Esophagus (tissue), 2 donors: ENCODE measurements around the gene ARMH3. TPM values are rescaled to one million over a fixed set of nuclear protein-coding genes. Genes with fewer than 3 reads are reported as not detected.

Experiments used
- H3K27ac ChIP-seq, 2 donors: one replicate each; pipeline ENCODE4 v1.5.1; 2013; ENCODE audit warnings: low read depth in 2 of 2, mild to moderate bottlenecking in 2 of 2, inconsistent platforms in 1 of 2, low read length in 1 of 2, moderate library complexity in 1 of 2
- H3K27me3 ChIP-seq, 2 donors: one replicate each; pipeline ENCODE4 v1.6.1; 2013; ENCODE audit warnings: low read length in 2 of 2, control low read depth in 1 of 2, mild to moderate bottlenecking in 1 of 2; ENCODE audit not compliant: insufficient read depth in 2 of 2, control insufficient read depth in 1 of 2
- H3K36me3 ChIP-seq, 2 donors: one replicate each; pipeline ENCODE4 v1.6.1; 2013; ENCODE audit warnings: low read length in 1 of 2; ENCODE audit not compliant: control insufficient read depth in 2 of 2, insufficient read depth in 2 of 2
- H3K4me1 ChIP-seq, 2 donors: one replicate each; pipeline ENCODE4 v1.6.1; 2013; ENCODE audit warnings: low read length in 1 of 2; ENCODE audit not compliant: control insufficient read depth in 2 of 2, insufficient read depth in 2 of 2
- H3K4me3 ChIP-seq, 2 donors: one replicate each; pipeline ENCODE4 v1.5.1; 2013; ENCODE audit warnings: low read length in 2 of 2, mild to moderate bottlenecking in 2 of 2, low read depth in 1 of 2, moderate library complexity in 1 of 2
- H3K9me3 ChIP-seq, 2 donors: one replicate each; pipeline ENCODE4 v1.6.1; 2013; ENCODE audit warnings: mild to moderate bottlenecking in 2 of 2, low read depth in 1 of 2, low read length in 1 of 2, moderate library complexity in 1 of 2; ENCODE audit not compliant: control insufficient read depth in 2 of 2, insufficient read depth in 1 of 2
- WGBS, 2 donors: extraction: QIAGEN DNeasy Blood & Tissue Kit; methylation state at CpG; one replicate each; pipeline ENCODE4 v1.1.7; 2013; 5-methylcytosine and 5-hydroxymethylcytosine counted together
- polyA plus RNA-seq, 2 donors: library from polyadenylated mRNA; stranded (reverse); fragments of 200-250 nt; gene quantifications; one replicate each; pipeline ENCODE4 v1.2.3, GENCODE V29; 2013
- donor health status: healthy with polysubstance abuse.
- donor health status: Bipolar disorder and iron deficiency.

Gene ARMH3
- polyA plus RNA-seq, 2 donors = 13.1 to 16.3 TPM

- Histone ChIP-seq H3K4me3 (no peak overlapping the region), H3K4me1 (peaks cover 0 to 3% of the 10 kb centered on the region in 2 donors), H3K9me3 (no peaks in the 10 kb centered on the region), H3K27ac (no peak overlapping the region), H3K27me3 (no peaks in the 10 kb centered on the region), H3K36me3 (peaks cover 5 to 6% of the 10 kb centered on the region in 2 donors)
- WGBS, 2 donors = 91 to 92% methylated on average over 1 of the region's 1 CpG
Observed at GRCh38 chr10:101968940-101969321, 87.0 kb downstream of the ARMH3 start.

- H3K9me3 ChIP-seq = no peaks in the 10 kb centered on the region
- WGBS, 2 donors = 80 to 85% methylated on average over 2 of the region's 2 CpGs
- H3K36me3 ChIP-seq = peaks cover 5 to 6% of the 10 kb centered on the region in 2 donors
- H3K27ac ChIP-seq = no peak overlapping the region
- H3K27me3 ChIP-seq = no peaks in the 10 kb centered on the region
- H3K4me1 ChIP-seq = peaks cover 0 to 3% of the 10 kb centered on the region in 2 donors
- no peak overlapping the region for H3K4me3 ChIP-seq
Observed at GRCh38 chr10:101968286-101968939, 87.6 kb downstream of the ARMH3 start.

- H3K36me3 ChIP-seq = peaks cover 5 to 6% of the 10 kb centered on the region in 2 donors
- no peaks in the 10 kb centered on the region for H3K9me3 ChIP-seq
- 85 to 90% methylated on average over 3 of the region's 3 CpGs for whole genome bisulfite sequencing, 2 donors
- H3K27ac ChIP-seq = no peak overlapping the region
- H3K4me1 ChIP-seq = peaks cover 0 to 2% of the 10 kb centered on the region in 2 donors
- H3K27me3 ChIP-seq = no peaks in the 10 kb centered on the region
- no peak overlapping the region for H3K4me3 ChIP-seq
Observed at GRCh38 chr10:101967713-101968112, 88.3 kb downstream of the ARMH3 start.

GRCh38 chr10:101967119-101967518 lies 88.9 kb downstream of the ARMH3 start:
- no peaks in the 10 kb centered on the region for H3K4me1 ChIP-seq
- no peak overlapping the region for H3K27ac ChIP-seq
- H3K4me3 ChIP-seq = no peak overlapping the region
- peaks cover 0 to 6% of the 10 kb centered on the region in 2 donors for H3K36me3 ChIP-seq
- H3K9me3 ChIP-seq = no peaks in the 10 kb centered on the region
- WGBS, 2 donors = 88 to 90% methylated on average over 2 of the region's 2 CpGs
- H3K27me3 ChIP-seq = no peaks in the 10 kb centered on the region

- no peak overlapping the region for H3K4me3 ChIP-seq
- H3K27me3 ChIP-seq = no peaks in the 10 kb centered on the region
- H3K9me3 ChIP-seq = no peaks in the 10 kb centered on the region
- WGBS, 2 donors = 59 to 63% methylated on average over 3 of the region's 3 CpGs
- peaks cover 2 to 3% of the 10 kb centered on the region in 2 donors for H3K36me3 ChIP-seq
- no peaks in the 10 kb centered on the region for H3K4me1 ChIP-seq
- no peak overlapping the region for H3K27ac ChIP-seq
Observed at GRCh38 chr10:101965075-101965765, 90.8 kb downstream of the ARMH3 start.

GRCh38 chr10:101961591-101962498 lies 94.1 kb downstream of the ARMH3 start:
- H3K27me3 ChIP-seq = no peaks in the 10 kb centered on the region
- H3K4me3 ChIP-seq = no peak overlapping the region
- H3K36me3 ChIP-seq = peaks cover 3 to 5% of the 10 kb centered on the region in 2 donors
- H3K4me1 ChIP-seq = no peaks in the 10 kb centered on the region
- H3K9me3 ChIP-seq = no peaks in the 10 kb centered on the region
- WGBS, 2 donors = 67 to 78% methylated on average over 5 of the region's 5 CpGs
- H3K27ac ChIP-seq = peak overlapping the region in 1 of 2 donors; percentile 31

GRCh38 chr10:101960879-101961395 lies 95.0 kb downstream of the ARMH3 start:
- no peaks in the 10 kb centered on the region for H3K9me3 ChIP-seq
- H3K4me1 ChIP-seq = no peaks in the 10 kb centered on the region
- H3K36me3 ChIP-seq = peaks cover 3 to 5% of the 10 kb centered on the region in 2 donors
- no peak overlapping the region for H3K27ac ChIP-seq
- 86 to 89% methylated on average over 6 of the region's 6 CpGs for WGBS, 2 donors
- H3K4me3 ChIP-seq = no peak overlapping the region
- H3K27me3 ChIP-seq = no peaks in the 10 kb centered on the region

- no peaks in the 10 kb centered on the region for H3K4me1 ChIP-seq
- H3K27ac ChIP-seq = no peak overlapping the region
- no peak overlapping the region for H3K4me3 ChIP-seq
- no peaks in the 10 kb centered on the region for H3K9me3 ChIP-seq
- 92 to 93% methylated on average over 8 of the region's 8 CpGs for WGBS, 2 donors
- peaks cover 5 to 7% of the 10 kb centered on the region in 2 donors for H3K36me3 ChIP-seq
- H3K27me3 ChIP-seq = no peaks in the 10 kb centered on the region
Observed at GRCh38 chr10:101959346-101959916, 96.5 kb downstream of the ARMH3 start.

- no peak overlapping the region for H3K27ac ChIP-seq
- WGBS, 2 donors = 84 to 87% methylated on average over 1 of the region's 1 CpG
- no peaks in the 10 kb centered on the region for H3K9me3 ChIP-seq
- H3K27me3 ChIP-seq = no peaks in the 10 kb centered on the region
- H3K36me3 ChIP-seq = peaks cover 5 to 7% of the 10 kb centered on the region in 2 donors
- H3K4me3 ChIP-seq = no peak overlapping the region
- H3K4me1 ChIP-seq = no peaks in the 10 kb centered on the region
Observed at GRCh38 chr10:101958691-101959090, 97.3 kb downstream of the ARMH3 start.
